ENCODE measurements around the gene KMT2B.

Gene KMT2B

GRCh38 chr19:35755131-35755549, 37.3 kb downstream of the KMT2B start:
- Histone ChIP-seq H3K4me1 (ENCODE audit: insufficient read depth, low read length, severe bottlenecking) (peaks cover 21% of the 10 kb centered on the region), H3F3A (ENCODE audit: insufficient read depth, low read length) (no peaks in the 10 kb centered on the region), H4K20me1 (ENCODE audit: insufficient read depth, low read length) (no peaks in the 10 kb centered on the region), H3K9me2 (ENCODE audit: low read depth, low read length) (no peaks in the 10 kb centered on the region), H3K9ac (ENCODE audit: low read length) (no peak overlapping the region), H3K79me2 (ENCODE audit: insufficient read depth, low read length) (no peaks in the 10 kb centered on the region), H3K4me2 (ENCODE audit: low read length) (no peak overlapping the region), H3K27me3 (ENCODE audit: insufficient read depth, low read length) (no peaks in the 10 kb centered on the region), H2AFZ (ENCODE audit: low read length) (no peak overlapping the region), H3K27ac (ENCODE audit: low read depth, low read length, poor library complexity, severe bottlenecking) (no peak overlapping the region), H3K36me3 (ENCODE audit: insufficient read depth, low read length) (peaks cover 10% of the 10 kb centered on the region; the same call in 1 of the 2 replicates), H3K9me3 (ENCODE audit: low read length) (no peaks in the 10 kb centered on the region), H3K4me3 (ENCODE audit: low read depth, low read length, poor library complexity, severe bottlenecking) (no peak overlapping the region)
- TF ChIP-seq CTCF (IDR thresholded peaks at IDR 0.05; ENCODE audit: low read length) (no peak), EZH2 (IDR thresholded peaks at IDR 0.05; ENCODE audit: borderline replicate concordance, low read length) (no peak)

GRCh38 chr19:35755550-35756376, 38.0 kb downstream of the KMT2B start:
- Histone ChIP-seq H3K27ac (ENCODE audit: low read depth, low read length, poor library complexity, severe bottlenecking) (no peak overlapping the region), H3F3A (ENCODE audit: insufficient read depth, low read length) (no peaks in the 10 kb centered on the region), H3K4me2 (ENCODE audit: low read length) (no peak overlapping the region), H3K36me3 (ENCODE audit: insufficient read depth, low read length) (peaks cover 16% of the 10 kb centered on the region), H3K9me2 (ENCODE audit: low read depth, low read length) (no peaks in the 10 kb centered on the region), H3K79me2 (ENCODE audit: insufficient read depth, low read length) (no peaks in the 10 kb centered on the region), H2AFZ (ENCODE audit: low read length) (no peak overlapping the region), H3K4me3 (ENCODE audit: low read depth, low read length, poor library complexity, severe bottlenecking) (no peak overlapping the region), H3K9me3 (ENCODE audit: low read length) (no peaks in the 10 kb centered on the region), H3K27me3 (ENCODE audit: insufficient read depth, low read length) (no peaks in the 10 kb centered on the region), H4K20me1 (ENCODE audit: insufficient read depth, low read length) (no peaks in the 10 kb centered on the region), H3K4me1 (ENCODE audit: insufficient read depth, low read length, severe bottlenecking) (peaks cover 21% of the 10 kb centered on the region), H3K9ac (ENCODE audit: low read length) (no peak overlapping the region)
- no peak for TF ChIP-seq CTCF (IDR thresholded peaks at IDR 0.05; ENCODE audit: low read length)
- no peak for TF ChIP-seq EZH2 (IDR thresholded peaks at IDR 0.05; ENCODE audit: borderline replicate concordance, low read length)

GRCh38 chr19:35756377-35757230, 38.8 kb downstream of the KMT2B start, which contains the start of gene HSPB6:
Gene HSPB6 (minus strand): TSS chr19:35757029. CDS start chr19:35757008, 21 bp downstream.
- H3K4me1 ChIP-seq (ENCODE audit: insufficient read depth, low read length, severe bottlenecking), result peaks cover 21% of the 10 kb centered on the region
- H3K9me3 ChIP-seq (ENCODE audit: low read length), result no peaks in the 10 kb centered on the region
- H3K4me3 ChIP-seq (ENCODE audit: low read depth, low read length, poor library complexity, severe bottlenecking), result peak within 1 kb of the TSS; percentile 92
- no peaks in the 10 kb centered on the region for H4K20me1 ChIP-seq (ENCODE audit: insufficient read depth, low read length)
- H3F3A ChIP-seq (ENCODE audit: insufficient read depth, low read length), result no peaks in the 10 kb centered on the region
- no peaks in the 10 kb centered on the region for H3K79me2 ChIP-seq (ENCODE audit: insufficient read depth, low read length)
- H3K9me2 ChIP-seq (ENCODE audit: low read depth, low read length), result no peaks in the 10 kb centered on the region
- peaks cover 22% of the 10 kb centered on the region for H3K36me3 ChIP-seq (ENCODE audit: insufficient read depth, low read length)
- no peaks in the 10 kb centered on the region for H3K27me3 ChIP-seq (ENCODE audit: insufficient read depth, low read length)
- H3K27ac ChIP-seq (ENCODE audit: low read depth, low read length, poor library complexity, severe bottlenecking), result peak within 1 kb of the TSS; percentile 70
- H3K9ac ChIP-seq (ENCODE audit: low read length), result peak within 1 kb of the TSS; percentile 71
- H3K4me2 ChIP-seq (ENCODE audit: low read length), result peak within 1 kb of the TSS; percentile 81
- TF ChIP-seq CTCF (IDR thresholded peaks at IDR 0.05; ENCODE audit: low read length), result no peak
- no peak for TF ChIP-seq EZH2 (IDR thresholded peaks at IDR 0.05; ENCODE audit: borderline replicate concordance, low read length)
- H2AFZ ChIP-seq (ENCODE audit: low read length), result no peak within 1 kb of the TSS

All from OCI-LY1 (cell line).